Epithelial cell of esophagus (primary cell): Measurements from ENCODE around the gene BRMS1.
"Not testable (repeated sequence)": the region's sequence is repeated elsewhere in the genome, so short reads cannot be mapped to it uniquely, and the experiment has no call there.

ENCODE experiments used
- DNase-seq: peaks from one replicate; pipeline ENCODE4 v3.0.0; 2010; ENCODE audit warnings: low read depth
- H3K4me3 ChIP-seq: 2 replicates; pipeline ENCODE4 v1.5.1; 2011; ENCODE audit warnings: mild to moderate bottlenecking, low read length, control low read depth
- CTCF ChIP-seq: IDR thresholded peaks from 2 replicates; pipeline ENCODE4 v1.5.1; 2011; ENCODE audit warnings: low read depth, mild to moderate bottlenecking, low read length, control low read depth, inconsistent platforms; ENCODE audit not compliant: insufficient read depth; ENCODE audit errors: missing control alignments

The BRMS1 gene, protein sequence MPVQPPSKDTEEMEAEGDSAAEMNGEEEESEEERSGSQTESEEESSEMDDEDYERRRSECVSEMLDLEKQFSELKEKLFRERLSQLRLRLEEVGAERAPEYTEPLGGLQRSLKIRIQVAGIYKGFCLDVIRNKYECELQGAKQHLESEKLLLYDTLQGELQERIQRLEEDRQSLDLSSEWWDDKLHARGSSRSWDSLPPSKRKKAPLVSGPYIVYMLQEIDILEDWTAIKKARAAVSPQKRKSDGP

GRCh38 chr11:66344550-66345315 lies at the start of gene BRMS1:
Gene BRMS1 (minus strand): TSS chr11:66345104. CDS start chr11:66342234, 2,870 bp downstream.
- peak; percentile 98 for DNase-seq
- H3K4me3 ChIP-seq: peak within 1 kb of the TSS; percentile 91
- peak; percentile 19 for TF ChIP-seq CTCF

- no peak for DNase-seq
- TF ChIP-seq CTCF: no peak
- H3K4me3 ChIP-seq: no peak overlapping the region
Observed at GRCh38 chr11:66393954-66394353, 49.0 kb upstream of the BRMS1 start.

- DNase-seq: no peak
- TF ChIP-seq CTCF: no peak
- H3K4me3 ChIP-seq: no peak overlapping the region
Observed at GRCh38 chr11:66391322-66391721, 46.4 kb upstream of the BRMS1 start.

DNA sequence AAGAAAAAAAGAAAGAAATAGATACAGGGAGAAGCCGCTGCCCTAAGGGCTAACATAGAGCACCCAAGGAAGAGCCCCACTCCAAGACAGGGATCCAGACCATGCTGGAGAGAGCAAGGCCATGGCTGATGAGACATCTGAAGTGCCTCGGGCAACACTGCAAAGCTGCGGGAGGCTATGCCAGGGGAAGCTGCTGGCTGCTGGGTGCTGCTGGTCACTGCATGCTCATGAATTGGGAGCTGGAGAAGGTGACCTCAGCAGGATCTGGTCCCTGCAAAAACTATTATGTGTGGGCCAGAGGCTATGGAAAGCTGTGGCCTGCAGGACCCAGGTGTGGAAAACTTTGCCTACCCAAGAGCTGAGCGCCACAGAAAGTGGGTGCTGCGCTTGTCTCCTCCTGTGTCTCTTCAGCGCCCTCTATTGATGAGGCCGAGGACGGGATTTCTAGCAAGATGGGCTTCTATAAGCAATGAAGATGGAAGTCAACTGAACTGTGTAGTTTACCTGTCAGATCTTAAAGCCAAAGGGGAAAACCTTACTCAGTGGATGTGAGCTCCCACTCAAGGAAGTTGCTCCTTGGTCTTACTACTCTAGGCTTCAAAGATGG lies 44.0 kb upstream of the BRMS1 start:
- TF ChIP-seq CTCF: peak; percentile 94
- H3K4me3 ChIP-seq: no peak overlapping the region
- DNase-seq: peak; percentile 89

GRCh38 chr11:66386171-66387069 lies 41.5 kb upstream of the BRMS1 start:
- TF ChIP-seq CTCF: peak; percentile 98
- DNase-seq: peak; percentile 81
- peak overlapping the region; percentile 28 for H3K4me3 ChIP-seq

GRCh38 chr11:66384316-66384715 lies 39.4 kb upstream of the BRMS1 start:
- H3K4me3 ChIP-seq, DNase-seq: not testable (repeated sequence)

GRCh38 chr11:66380264-66380663 lies 35.4 kb upstream of the BRMS1 start:
- DNase-seq, H3K4me3 ChIP-seq: not testable (repeated sequence)

DNA sequence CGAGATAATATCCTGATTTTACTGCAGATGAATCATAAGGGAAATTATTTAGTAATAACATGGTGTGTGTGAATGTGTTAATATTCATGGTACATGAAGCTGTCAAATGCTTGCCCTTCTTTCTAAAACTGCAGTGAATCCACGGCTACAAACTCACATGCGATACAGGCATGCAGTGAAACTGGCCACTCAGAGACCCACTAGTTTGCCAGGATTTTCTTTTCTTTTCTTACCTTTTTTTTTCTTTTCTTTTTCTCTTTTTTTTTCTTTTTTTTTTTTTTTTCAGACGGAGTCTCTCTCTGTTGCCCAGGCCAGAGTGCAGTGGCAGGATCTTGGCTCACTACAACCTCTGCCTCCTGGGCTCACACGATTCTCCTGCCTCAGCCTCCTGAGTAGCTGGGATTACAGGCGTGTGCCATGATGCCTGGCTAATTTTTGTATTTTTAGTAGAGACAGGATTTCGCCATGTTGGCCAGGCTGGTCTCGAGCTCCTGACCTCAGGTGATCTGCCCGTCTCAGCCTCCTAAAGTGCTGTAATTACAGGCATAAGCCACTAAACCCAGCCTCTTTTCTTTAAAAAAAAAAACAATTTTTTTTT lies 28.9 kb upstream of the BRMS1 start:
- not testable (repeated sequence) for DNase-seq, H3K4me3 ChIP-seq
